ENCODE results near the gene HADHB. TPM values are rescaled to one million over a fixed set of nuclear protein-coding genes. Genes with fewer than 3 reads are reported as not detected.

The HADHB gene
- total and polyA plus RNA-seq, 2 donors = 105 to 112 TPM

DNA sequence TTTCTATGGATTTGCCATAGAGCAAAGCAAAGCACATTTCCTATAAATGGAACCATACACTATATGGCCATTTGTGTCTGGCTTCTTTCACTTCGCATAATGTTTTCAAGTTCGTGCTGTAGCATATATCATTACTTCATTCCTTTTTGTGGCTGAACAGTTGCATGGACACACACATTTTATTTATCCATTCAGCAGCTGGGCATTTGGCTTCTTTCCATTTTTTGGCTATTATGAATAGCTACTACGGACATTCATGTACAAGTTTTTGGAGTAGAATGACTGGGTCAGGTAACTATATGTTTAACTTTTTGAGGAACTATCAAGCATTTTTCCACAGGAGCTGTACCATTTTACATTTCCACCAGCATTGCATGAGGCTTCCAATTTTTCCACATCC is 90.5 kb downstream of the HADHB start:
- no peak for DNase-seq (ENCODE audit: extremely low spot score)
- no peaks in the 10 kb centered on the region for H3K4me1 ChIP-seq (ENCODE audit: insufficient read depth)
- 69% methylated on average over 3 of the region's 3 CpGs for WGBS

DNA sequence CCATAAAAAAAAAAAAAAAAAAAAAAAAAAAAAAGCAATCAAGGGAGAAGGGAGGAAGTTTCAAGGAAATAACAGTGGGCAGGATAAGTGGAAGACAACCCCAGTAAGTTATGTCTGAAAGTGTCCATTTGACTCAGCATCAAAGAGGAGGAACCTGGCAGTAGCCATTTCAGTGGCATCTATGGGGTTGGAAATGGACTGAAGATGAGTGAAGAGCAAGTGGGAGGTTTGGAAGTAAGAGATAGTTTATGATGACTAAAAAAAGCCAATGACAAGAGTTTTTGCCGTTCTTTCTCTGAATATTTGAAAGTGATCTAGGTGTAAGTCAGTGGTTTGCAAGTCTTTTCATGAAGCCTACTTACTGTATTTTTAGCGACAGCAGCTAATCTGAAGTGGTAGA is 92.0 kb downstream of the HADHB start:
- Histone ChIP-seq H3K36me3 (ENCODE audit: insufficient read depth) (no peaks in the 10 kb centered on the region), H3K4me3 (ENCODE audit: low read depth, low read length) (no peak overlapping the region), H3K4me1 (ENCODE audit: insufficient read depth) (no peaks in the 10 kb centered on the region), H3K27ac (ENCODE audit: low read depth) (no peak overlapping the region)
- 85% methylated on average over 2 of the region's 2 CpGs for WGBS
- DNase-seq (ENCODE audit: extremely low spot score) = no peak

More for the DNA sequence above, 90.5 kb downstream of the HADHB start:
- no peaks in the 10 kb centered on the region for H3K36me3 ChIP-seq (ENCODE audit: insufficient read depth)
- no peak overlapping the region for H3K4me3 ChIP-seq (ENCODE audit: low read depth, low read length)
- no peak overlapping the region for H3K27ac ChIP-seq (ENCODE audit: low read depth)

DNA sequence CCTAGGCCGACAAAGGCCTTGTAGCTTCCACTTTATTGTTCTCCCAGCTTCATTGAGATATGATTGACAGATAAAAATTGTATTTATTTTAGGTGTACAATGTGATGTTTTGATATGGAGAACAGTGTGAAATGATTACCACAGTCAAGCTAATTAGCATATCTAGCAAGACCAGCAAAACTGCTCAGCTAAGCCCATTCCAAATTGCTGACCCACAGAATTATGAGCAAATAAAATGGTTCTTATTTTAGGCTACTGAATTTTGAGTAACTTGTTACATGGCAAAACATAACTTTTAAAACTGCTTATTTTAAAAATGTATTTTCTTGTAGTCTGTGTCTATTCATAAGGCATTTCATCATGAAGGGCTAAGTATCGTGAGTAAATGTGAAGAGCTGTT is 92.6 kb downstream of the HADHB start:
- WGBS = 95% methylated on average over 2 of the region's 2 CpGs

More for the DNA sequence above, 92.6 kb downstream of the HADHB start:
- H3K4me3 ChIP-seq (ENCODE audit: low read depth, low read length) = no peak overlapping the region
- no peaks in the 10 kb centered on the region for H3K36me3 ChIP-seq (ENCODE audit: insufficient read depth)
- H3K4me1 ChIP-seq (ENCODE audit: insufficient read depth) = no peaks in the 10 kb centered on the region
- no peak for DNase-seq (ENCODE audit: extremely low spot score)
- H3K27ac ChIP-seq (ENCODE audit: low read depth) = no peak overlapping the region

Other genes with a start within 250 kb of the HADHB start
- 106 TPM for gene RAB10, start 210.9 kb upstream of the HADHB start, total RNA-seq
- gene RAB10, start 210.9 kb upstream of the HADHB start, polyA plus RNA-seq = 80.0 TPM
- 2.0 TPM for gene GAREM2, start 71.9 kb upstream of the HADHB start, total RNA-seq
- gene GAREM2, start 71.9 kb upstream of the HADHB start, polyA plus RNA-seq = 4.0 TPM
- gene HADHA, start 307 bp upstream of the HADHB start, total RNA-seq = 122 TPM
- 107 TPM for gene HADHA, start 307 bp upstream of the HADHB start, polyA plus RNA-seq
- 27.7 TPM for gene SELENOI, start 101.2 kb downstream of the HADHB start, total RNA-seq
- 3.7 TPM for gene SELENOI, start 101.2 kb downstream of the HADHB start, polyA plus RNA-seq
- 0.37 TPM for gene ADGRF3, start 101.8 kb downstream of the HADHB start, total RNA-seq
- 0.08 TPM for gene ADGRF3, start 101.8 kb downstream of the HADHB start, polyA plus RNA-seq
- gene DRC1, start 157.0 kb downstream of the HADHB start, total RNA-seq = 1.0 TPM
- gene DRC1, start 157.0 kb downstream of the HADHB start, polyA plus RNA-seq = not detected
- 0.32 TPM for gene OTOF, start 233.2 kb downstream of the HADHB start, total RNA-seq
- 0.10 TPM for gene OTOF, start 233.2 kb downstream of the HADHB start, polyA plus RNA-seq

Measured in urinary bladder (tissue), 4 donors.